T47D (cell line): ENCODE data around the gene EDEM3.
"Not testable (repeated sequence)": the region's sequence is repeated elsewhere in the genome, so short reads cannot be mapped to it uniquely, and the experiment has no call there.

Source experiments
- DNase-seq, 2 experiments: peaks; one replicate each; pipeline versions ENCODE4 v3.0.0 to v3.0.0-alpha.2; 2011 to 2012; ENCODE audit warnings: low read depth in 1 of 2, low spot score in 1 of 2
- JUND ChIP-seq: IDR thresholded peaks from 2 replicates; pipeline ENCODE4 v1.6.1; 2012; ENCODE audit warnings: low read depth
- in situ Hi-C: cut with HindIII; loops from 2 replicates; pipeline ENCODE4 v1.10.0; 2016; ENCODE audit warnings: low sequenced_read_pairs, low pct_unique_long_range_greater_than_20kb

EDEM3 gene

GRCh38 chr1:184698969-184699368, 55.7 kb downstream of the EDEM3 start:
- in situ Hi-C loops: no loop called here
- DNase-seq: no peak
- no peak for TF ChIP-seq JUND

- in situ Hi-C loops: no loop called here
- no peak for TF ChIP-seq JUND
Observed at GRCh38 chr1:184698016-184698415, 56.6 kb downstream of the EDEM3 start.

GRCh38 chr1:184696403-184696802, 58.3 kb downstream of the EDEM3 start:
- in situ Hi-C loops: no loop called here
- no peak for TF ChIP-seq JUND
- DNase-seq: no peak

More at GRCh38 chr1:184698016-184698415, 56.6 kb downstream of the EDEM3 start:
- DNase-seq: no peak

- TF ChIP-seq JUND: no peak
- no peak for DNase-seq
- in situ Hi-C loops: no loop called here
Observed at GRCh38 chr1:184695023-184695422, 59.6 kb downstream of the EDEM3 start.

GRCh38 chr1:184693011-184693410, 61.6 kb downstream of the EDEM3 start:
- no peak for DNase-seq
- in situ Hi-C loops: no loop called here
- TF ChIP-seq JUND: no peak

- in situ Hi-C loops: no loop called here
- peak; percentile 28 to 72 for DNase-seq
- TF ChIP-seq JUND: no peak
Observed at GRCh38 chr1:184691719-184692324, 62.8 kb downstream of the EDEM3 start.

GRCh38 chr1:184686540-184686939, 68.1 kb downstream of the EDEM3 start:
- DNase-seq: no peak
- in situ Hi-C loops: no loop called here
- no peak for TF ChIP-seq JUND

DNA sequence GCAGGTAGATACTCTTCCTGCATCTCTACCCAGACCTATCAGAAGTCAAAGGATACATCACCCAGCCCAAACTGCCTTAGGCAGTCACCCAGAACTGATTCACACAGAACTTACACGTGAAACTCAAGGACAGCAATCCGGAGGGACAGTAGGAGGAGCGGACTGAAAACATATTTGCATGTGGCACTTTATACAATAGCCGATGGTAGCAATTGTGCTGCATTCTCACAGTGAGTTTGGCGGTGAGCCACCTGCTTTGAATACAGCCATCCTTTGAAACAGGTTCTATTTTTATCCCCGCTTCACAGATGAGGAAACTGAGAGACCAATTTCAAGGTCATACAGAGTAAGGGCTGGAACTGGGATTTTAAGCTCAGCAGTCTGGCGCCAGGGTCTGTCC, 69.5 kb downstream of the EDEM3 start:
- in situ Hi-C loops: no loop called here
- DNase-seq: no peak
- TF ChIP-seq JUND: no peak

DNA sequence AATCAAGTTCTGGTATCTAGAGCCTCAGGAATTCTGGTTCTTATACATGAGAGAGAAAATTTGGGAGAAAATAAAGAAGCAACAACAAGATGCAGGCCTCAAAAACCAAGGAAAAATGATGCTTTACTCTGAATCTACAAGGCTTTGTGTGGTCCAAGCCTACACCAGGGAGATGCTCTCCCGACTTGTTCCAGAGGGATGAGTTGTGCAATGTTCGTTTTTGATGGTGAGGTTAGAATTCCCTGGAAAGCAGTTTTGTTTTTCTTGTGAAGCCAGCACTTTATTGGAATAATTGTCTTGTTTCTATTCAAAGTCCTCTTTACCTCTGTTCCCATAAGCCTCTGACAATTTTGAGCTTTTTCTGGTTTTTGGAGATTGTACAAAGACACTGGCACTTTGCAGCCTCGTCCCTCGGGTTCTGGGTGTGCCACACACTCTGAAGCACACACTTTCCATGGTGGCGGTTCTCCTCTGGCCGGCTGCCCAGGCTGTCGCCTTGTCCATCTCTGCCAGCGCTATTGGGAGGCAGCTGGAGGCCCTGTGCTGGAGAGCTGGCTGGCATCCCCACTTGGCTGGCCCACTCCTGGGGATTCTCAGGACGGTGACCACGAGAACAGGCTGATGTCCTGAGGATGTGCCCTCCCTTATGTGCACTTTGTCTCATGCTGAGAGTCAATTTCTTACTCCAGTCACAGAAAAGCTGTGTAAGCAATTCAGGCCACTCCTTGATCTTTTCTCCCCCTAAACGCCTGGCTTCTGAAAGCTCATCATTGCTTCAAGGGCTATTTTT, 70.2 kb downstream of the EDEM3 start:
- in situ Hi-C loops: no loop called here
- DNase-seq: no peak
- TF ChIP-seq JUND: no peak

- DNase-seq: no peak
- in situ Hi-C loops: no loop called here
- TF ChIP-seq JUND: no peak
Observed at GRCh38 chr1:184682956-184683355, 71.7 kb downstream of the EDEM3 start.

DNA sequence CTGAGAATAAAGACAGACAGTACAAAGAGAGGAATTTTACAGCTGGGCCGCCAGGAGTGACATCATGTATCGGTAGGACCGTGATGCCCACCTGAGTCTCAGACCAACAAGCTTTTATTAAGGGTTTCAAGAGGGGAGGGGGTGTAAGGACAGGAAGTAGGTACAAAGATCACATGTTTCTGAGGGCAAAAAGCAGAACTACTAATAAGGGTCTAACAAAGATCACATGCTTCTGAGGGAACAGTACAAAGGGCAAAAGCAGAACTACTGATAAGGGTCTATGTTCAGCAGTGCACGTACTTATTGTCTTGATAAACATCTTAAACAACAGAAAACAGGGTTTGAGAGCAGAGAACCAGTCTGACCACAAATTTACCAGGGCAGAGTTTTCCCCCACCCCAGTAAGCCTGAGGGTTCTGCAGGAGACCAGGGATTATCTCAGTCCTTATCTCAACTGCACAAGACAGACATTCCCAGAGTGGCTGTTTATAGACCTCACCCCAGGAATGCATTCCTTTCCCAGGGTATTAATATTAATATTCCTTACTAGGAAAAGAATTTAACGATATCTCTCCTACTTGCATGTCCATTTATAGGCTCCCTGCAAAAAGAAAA, 73.9 kb downstream of the EDEM3 start:
- DNase-seq, in situ Hi-C loops: not testable (repeated sequence)

DNA sequence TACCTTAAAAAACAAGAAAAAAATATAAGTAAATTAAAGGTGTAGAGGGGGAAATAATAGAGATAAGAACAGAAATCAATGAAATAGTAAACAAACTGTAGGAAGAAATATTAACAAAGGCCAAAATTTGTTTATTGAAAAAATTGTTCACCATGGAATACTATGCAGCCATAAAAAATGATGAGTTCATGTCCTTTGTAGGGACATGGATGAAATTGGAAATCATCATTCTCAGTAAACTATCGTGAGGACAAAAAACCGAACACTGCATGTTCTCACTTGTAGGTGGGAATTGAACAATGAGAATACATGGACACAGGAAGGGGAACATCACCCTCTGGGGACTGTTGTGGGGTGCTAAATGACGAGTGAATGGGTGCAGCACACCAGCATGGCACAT, 75.2 kb downstream of the EDEM3 start:
- in situ Hi-C loops, DNase-seq: not testable (repeated sequence)

GRCh38 chr1:184677344-184677743, 77.3 kb downstream of the EDEM3 start:
- in situ Hi-C loops: no loop called here
- TF ChIP-seq JUND: no peak
- no peak for DNase-seq
